ENCODE results near the gene GTF2B. TPM values are rescaled to one million over a fixed set of nuclear protein-coding genes. Genes with fewer than 3 reads are reported as not detected.

GTF2B gene
- total RNA-seq, 1 experiment from 2014 or later = 38.4 TPM

DNA sequence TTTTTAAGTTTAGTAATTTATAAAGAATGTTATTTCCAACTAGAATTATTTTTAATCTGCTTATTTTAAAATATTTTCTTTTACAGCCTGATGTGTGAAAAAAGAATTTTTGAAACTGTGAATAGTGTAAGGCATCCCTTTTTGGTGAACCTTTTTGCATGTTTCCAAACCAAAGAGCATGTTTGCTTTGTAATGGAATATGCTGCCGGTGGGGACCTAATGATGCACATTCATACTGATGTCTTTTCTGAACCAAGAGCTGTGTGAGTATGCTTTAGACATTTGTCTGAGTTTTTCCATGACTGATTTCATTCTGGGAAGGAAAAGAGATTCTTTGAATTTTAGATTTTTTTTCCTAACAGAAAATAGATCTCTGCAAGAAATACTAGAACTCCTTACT lies 77.9 kb downstream of the GTF2B start:
- DNase-seq (ENCODE audit: low read depth) = no peak
- in situ Hi-C loops (cut with HindIII; ENCODE audit: low pct_unique_long_range_greater_than_20kb, low sequenced_read_pairs) = no loop called here

DNA sequence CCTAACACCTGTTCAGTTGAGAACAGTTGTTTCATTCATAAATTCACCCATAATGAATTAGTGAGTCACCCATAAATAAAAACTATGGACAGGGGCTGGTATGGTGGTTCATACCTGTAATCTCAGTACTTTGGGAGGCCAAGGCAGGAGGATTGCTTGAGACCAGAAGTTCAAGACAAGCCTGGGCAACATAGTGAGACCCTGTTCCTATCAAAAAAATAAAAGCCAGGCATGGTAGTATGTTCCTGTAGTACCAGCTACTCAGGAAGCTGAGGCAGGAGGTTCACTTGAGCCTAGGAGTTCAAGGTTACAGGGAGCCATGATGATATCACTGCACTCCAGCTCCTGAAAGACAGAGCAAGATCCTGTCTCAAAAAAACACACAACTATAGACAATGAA lies 79.0 kb downstream of the GTF2B start:
- DNase-seq (ENCODE audit: low read depth) = no peak
- in situ Hi-C loops (cut with HindIII; ENCODE audit: low pct_unique_long_range_greater_than_20kb, low sequenced_read_pairs) = no loop called here

DNA sequence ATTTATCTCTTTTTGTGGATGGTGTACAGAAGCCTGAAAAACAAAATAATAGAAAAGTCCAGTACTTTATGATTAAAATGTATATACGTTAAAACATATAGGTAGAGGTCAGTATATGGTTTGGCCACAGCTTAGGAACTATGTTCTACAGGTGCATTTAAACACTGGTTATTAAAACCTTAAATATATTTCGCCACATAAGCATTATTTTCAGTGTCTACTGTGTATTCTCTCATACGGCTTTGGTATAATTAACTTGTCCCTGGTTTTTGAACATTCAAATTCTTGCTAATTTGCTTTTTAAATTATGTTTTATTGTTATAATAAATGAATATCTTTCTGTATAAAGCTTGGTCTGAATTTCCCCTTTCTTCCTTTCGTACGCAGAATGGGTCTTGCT lies 87.9 kb downstream of the GTF2B start:
- in situ Hi-C loops (cut with HindIII; ENCODE audit: low pct_unique_long_range_greater_than_20kb, low sequenced_read_pairs) = no loop called here
- no peak for DNase-seq (ENCODE audit: low read depth)

DNA sequence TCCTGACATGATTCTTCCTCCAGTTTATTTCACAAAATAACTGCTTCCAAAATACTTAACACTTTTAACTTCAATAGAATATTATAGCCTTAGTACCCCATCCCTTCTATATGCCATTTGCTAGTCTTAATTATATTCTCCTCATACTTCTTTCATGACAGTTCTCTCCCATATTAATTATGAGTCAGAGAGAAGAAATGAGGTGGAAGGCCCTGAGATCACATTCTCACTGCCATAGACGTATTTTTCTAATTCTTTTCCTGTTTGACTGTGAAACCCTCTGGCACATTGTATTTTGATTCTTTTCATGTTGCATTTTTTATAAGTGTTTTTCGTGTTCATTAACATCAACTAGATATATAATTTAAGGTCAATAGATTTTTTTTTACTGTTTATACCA lies 88.4 kb downstream of the GTF2B start:
- DNase-seq (ENCODE audit: low read depth) = peak; percentile 22
- in situ Hi-C loops (cut with HindIII; ENCODE audit: low pct_unique_long_range_greater_than_20kb, low sequenced_read_pairs) = no loop called here

Other genes starting within 250 kb of the GTF2B start
- gene PKN2, start 207.3 kb downstream of the GTF2B start, total RNA-seq (2014; rRNA removed; shearing (Covaris generic); ENCODE audit: low replicate concordance) = 11.6 and 25.9 TPM in 2 replicates
- 7.2 and 16.0 TPM in 2 replicates for gene KYAT3, start 101.1 kb upstream of the GTF2B start, total RNA-seq (2014; rRNA removed; shearing (Covaris generic); ENCODE audit: low replicate concordance)
- gene RBMXL1, start 101.1 kb upstream of the GTF2B start, total RNA-seq (2014; rRNA removed; shearing (Covaris generic); ENCODE audit: low replicate concordance) = 3.1 and 5.2 TPM in 2 replicates
- 6.7 and 9.7 TPM in 2 replicates for gene GBP3, start 131.3 kb upstream of the GTF2B start, total RNA-seq (2014; rRNA removed; shearing (Covaris generic); ENCODE audit: low replicate concordance)
- gene GBP1, start 173.6 kb upstream of the GTF2B start, total RNA-seq (2014; rRNA removed; shearing (Covaris generic); ENCODE audit: low replicate concordance) = 0.07 TPM in 1 of 2 replicates, not detected in the other
- 2.7 and 3.7 TPM in 2 replicates for gene GBP2, start 234.5 kb upstream of the GTF2B start, total RNA-seq (2014; rRNA removed; shearing (Covaris generic); ENCODE audit: low replicate concordance)